Gastrocnemius medialis (tissue), 4 donors: ENCODE results near the gene EP400. TPM values are rescaled to one million over a fixed set of nuclear protein-coding genes. Genes with fewer than 3 reads are reported as not detected.

Experiments used
- ATAC-seq, 2 donors: fragments of 150-250 bp; one replicate each; pipeline ENCODE4 v1.9.1; 2016
- DNase-seq, 2 donors: peaks; one replicate each; pipeline ENCODE4 v3.0.0-alpha.2; 2019
- H3K27ac ChIP-seq, 4 donors: fragments of 200-600 bp; sonication (generic); 1 replicate in 1 of 4; 2 replicates in 3 of 4; pipeline ENCODE4 v1.5.1; 2016 to 2018; ENCODE audit warnings: mild to moderate bottlenecking in 2 of 4, moderate library complexity in 1 of 4
- H3K27me3 ChIP-seq, 3 donors: fragments of 200-600 bp; sonication (generic) in 2 of 3; 1 replicate in 1 of 3; 2 replicates in 2 of 3; pipeline versions ENCODE4 v1.5.1 to v1.6.0; 2016 to 2019; ENCODE audit warnings: mild to moderate bottlenecking in 1 of 3, moderate library complexity in 1 of 3
- H3K36me3 ChIP-seq, 2 donors: fragments of 200-600 bp; sonication (generic) in 1 of 2; one replicate each; pipeline ENCODE4 v1.5.1; 2017 to 2018
- H3K4me1 ChIP-seq, 2 donors: fragments of 200-600 bp; sonication (generic) in 1 of 2; one replicate each; pipeline ENCODE4 v1.5.1; 2016 to 2017; ENCODE audit warnings: mild to moderate bottlenecking in 2 of 2
- H3K4me3 ChIP-seq, 4 donors: fragments of 200-600 bp; sonication (generic) in 3 of 4; 1 replicate in 1 of 4; 2 replicates in 3 of 4; pipeline ENCODE4 v1.5.1; 2016 to 2019; ENCODE audit warnings: mild to moderate bottlenecking in 2 of 4
- H3K9me3 ChIP-seq, 3 donors: fragments of 200-600 bp; sonication (generic) in 2 of 3; 1 replicate in 1 of 3; 2 replicates in 2 of 3; pipeline ENCODE4 v1.5.1; 2016 to 2019
- POLR2A ChIP-seq, 2 donors: fragments of 450-650 bp; IDR thresholded peaks; one replicate each; pipeline ENCODE4 v1.6.1; 2017; ENCODE audit warnings: antibody characterized with exemption in 2 of 2, mild to moderate bottlenecking in 2 of 2, moderate library complexity in 2 of 2
- in situ Hi-C, 4 donors: fragments of 200-750 bp; cut with MboI; loops; one replicate each; pipeline versions ENCODE4 v1.15.0 to v1.8.0; 2017; ENCODE audit warnings: low sequenced_read_pairs in 4 of 4
- intact Hi-C: fragments of 100-400 bp; cut with DNase I; formaldehyde crosslinking; loops from one replicate; pipeline ENCODE4 v1.15.1; 2023; ENCODE audit warnings: low total_unique reads
- total RNA-seq, 4 donors: library from RNA; depleted of rRNA; stranded (reverse); fragments of >200 nt; gene quantifications; one replicate each; pipeline versions ENCODE4 v1.1.0 to v1.2.3, GENCODE V29; 2016
- TF ChIP-seq, protein P1 (sequence below), 5 experiments: fragments of 450-650 bp in 3 of 5; fragments of 200-600 bp in 2 of 5; sonication (generic) in 2 of 5; IDR thresholded peaks in 4 of 5; conservative IDR thresholded peaks in 1 of 5; 1 replicate in 4 of 5; 2 replicates in 1 of 5; pipeline ENCODE4 v1.5.1; 2016 to 2019; ENCODE audit warnings: antibody characterized with exemption in 5 of 5, mild to moderate bottlenecking in 3 of 5, moderate library complexity in 3 of 5

EP400 gene
- total RNA-seq, 4 donors from 2014 or later: 11.9 to 17.4 (median 15.0) TPM

DNA sequence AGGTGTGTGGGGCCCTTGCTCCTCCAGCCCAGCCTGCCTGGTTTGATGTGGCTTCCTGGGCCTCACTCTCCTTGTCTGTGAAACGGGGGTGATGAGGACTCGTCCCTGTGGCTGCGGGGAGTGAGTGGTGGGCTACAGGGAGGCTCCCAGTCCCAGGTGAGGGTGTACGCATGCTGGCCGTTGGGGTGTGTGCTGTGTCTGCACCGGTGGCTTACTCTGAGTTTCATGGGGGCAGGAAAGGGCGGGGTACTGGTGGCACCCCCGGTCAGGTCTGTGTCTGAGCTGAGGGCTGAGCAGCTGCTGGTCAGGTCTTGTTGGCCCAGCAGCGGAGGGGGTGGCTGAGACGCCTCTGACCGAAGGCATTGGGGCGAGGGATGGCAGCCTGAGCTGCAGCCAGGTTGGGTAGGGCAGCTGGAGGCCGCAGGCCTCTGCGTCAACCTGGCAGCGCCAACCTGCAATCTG lies 44.1 kb upstream of the EP400 start:
- Histone ChIP-seq H3K27me3 (no peaks in the 10 kb centered on the region), H3K9me3 (no peaks in the 10 kb centered on the region), H3K4me3 (no peak overlapping the region), H3K36me3 (peaks cover 0 to 32% of the 10 kb centered on the region in 2 donors), H3K27ac (peak overlapping the region in 1 of 4 donors; percentile 20), H3K4me1 (peaks cover 34 to 49% of the 10 kb centered on the region in 2 donors)
- no peak for ATAC-seq
- no peak for TF ChIP-seq POLR2A (IDR thresholded peaks at IDR 0.05)
- TF ChIP-seq, protein P1, sequence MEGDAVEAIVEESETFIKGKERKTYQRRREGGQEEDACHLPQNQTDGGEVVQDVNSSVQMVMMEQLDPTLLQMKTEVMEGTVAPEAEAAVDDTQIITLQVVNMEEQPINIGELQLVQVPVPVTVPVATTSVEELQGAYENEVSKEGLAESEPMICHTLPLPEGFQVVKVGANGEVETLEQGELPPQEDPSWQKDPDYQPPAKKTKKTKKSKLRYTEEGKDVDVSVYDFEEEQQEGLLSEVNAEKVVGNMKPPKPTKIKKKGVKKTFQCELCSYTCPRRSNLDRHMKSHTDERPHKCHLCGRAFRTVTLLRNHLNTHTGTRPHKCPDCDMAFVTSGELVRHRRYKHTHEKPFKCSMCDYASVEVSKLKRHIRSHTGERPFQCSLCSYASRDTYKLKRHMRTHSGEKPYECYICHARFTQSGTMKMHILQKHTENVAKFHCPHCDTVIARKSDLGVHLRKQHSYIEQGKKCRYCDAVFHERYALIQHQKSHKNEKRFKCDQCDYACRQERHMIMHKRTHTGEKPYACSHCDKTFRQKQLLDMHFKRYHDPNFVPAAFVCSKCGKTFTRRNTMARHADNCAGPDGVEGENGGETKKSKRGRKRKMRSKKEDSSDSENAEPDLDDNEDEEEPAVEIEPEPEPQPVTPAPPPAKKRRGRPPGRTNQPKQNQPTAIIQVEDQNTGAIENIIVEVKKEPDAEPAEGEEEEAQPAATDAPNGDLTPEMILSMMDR (IDR thresholded peaks at IDR 0.05 in 4 of 5, conservative IDR thresholded peaks at IDR 0.05 in 1 of 5): no peak
- in situ Hi-C loops: no loop called here
- no peak for DNase-seq
- intact Hi-C loops: no loop called here

DNA sequence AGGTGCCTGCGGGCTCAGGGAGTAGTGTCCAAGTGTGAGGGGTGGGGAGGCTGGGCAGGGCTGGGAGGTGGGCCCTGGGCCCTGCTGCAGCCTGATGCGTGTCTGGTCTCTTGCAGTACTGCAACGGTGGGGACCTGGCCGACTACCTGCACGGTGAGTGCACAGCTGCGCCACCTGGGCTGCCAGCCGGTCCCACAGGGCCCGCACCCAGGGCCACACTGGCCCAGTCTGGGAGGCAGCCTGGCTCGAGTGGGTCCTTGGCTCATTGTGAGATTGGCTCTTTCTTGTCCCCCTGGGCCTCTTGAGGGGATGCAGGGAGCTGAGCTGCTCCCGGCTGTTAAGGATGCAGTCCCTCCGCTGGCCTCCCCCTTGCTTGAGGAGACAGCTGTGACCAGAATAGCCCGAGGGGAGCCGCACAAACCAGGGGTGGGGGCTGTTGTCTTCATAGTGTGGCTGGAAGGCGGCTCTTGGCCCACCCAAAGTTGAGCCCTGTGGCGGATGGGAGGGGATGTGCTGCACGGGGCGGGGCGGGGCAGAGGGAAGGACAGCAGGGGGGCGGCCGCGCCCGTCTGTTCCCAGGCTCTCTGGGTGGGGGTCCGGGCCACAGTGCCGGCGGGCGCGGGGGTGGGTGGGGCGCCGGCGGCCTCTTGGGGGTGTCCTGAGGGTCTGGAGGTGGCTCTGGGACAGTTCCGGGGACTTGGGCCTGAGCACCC lies 42.2 kb upstream of the EP400 start:
- TF ChIP-seq, protein P1 (IDR thresholded peaks at IDR 0.05 in 4 of 5, conservative IDR thresholded peaks at IDR 0.05 in 1 of 5): no peak
- TF ChIP-seq POLR2A (IDR thresholded peaks at IDR 0.05): no peak
- no peak overlapping the region for H3K27ac ChIP-seq
- H3K9me3 ChIP-seq: no peaks in the 10 kb centered on the region
- H3K4me1 ChIP-seq: peaks cover 17 to 33% of the 10 kb centered on the region in 2 donors
- DNase-seq (no peak), ATAC-seq (no peak)
- no peaks in the 10 kb centered on the region for H3K27me3 ChIP-seq
- H3K4me3 ChIP-seq: no peak overlapping the region
- intact Hi-C loops (no loop called here), in situ Hi-C loops (no loop called here)
- peaks cover 0 to 50% of the 10 kb centered on the region in 2 donors for H3K36me3 ChIP-seq

DNA sequence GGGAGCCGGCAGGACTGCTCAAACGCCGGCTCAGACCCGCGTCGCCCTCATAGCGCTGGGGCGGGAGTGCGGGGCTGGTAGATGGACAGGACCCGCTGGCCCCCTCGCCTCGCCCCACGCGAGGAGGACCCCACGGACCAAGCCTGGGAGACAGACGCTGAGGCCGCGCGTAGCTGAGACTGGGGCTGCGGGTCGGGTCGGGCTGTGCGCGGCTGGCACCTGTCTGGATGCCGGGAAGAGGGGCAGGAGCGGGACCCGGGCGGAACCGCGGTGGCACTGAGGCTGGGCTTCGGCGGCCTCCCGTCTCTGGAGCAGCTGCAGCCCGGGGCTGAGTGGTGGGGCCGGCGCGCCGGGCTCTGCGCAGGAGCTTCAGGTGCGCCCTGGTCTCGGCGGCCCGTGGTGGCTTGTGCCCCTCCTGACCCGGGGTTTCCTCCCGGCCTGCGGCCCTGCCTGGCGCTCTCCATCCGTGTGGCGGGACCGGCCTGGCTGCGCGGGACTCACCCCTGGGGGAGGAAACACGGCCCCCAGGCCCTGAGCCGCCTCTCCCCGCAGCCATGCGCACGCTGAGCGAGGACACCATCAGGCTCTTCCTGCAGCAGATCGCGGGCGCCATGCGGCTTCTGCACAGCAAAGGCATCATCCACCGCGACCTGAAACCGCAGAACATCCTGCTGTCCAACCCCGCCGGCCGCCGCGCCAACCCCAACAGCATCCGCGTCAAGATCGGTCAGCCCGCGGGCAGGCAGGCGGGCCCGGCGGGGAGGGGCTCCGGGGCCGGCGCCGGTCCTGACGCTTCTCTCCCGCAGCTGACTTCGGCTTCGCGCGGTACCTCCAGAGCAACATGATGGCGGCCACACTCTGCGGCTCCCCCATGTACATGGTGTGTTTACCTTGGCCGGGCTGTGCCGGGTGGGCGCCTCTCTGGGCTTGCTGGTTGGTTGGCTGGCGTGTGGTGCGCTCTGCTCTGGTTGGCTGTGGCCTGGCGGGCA lies 41.4 kb upstream of the EP400 start:
- H3K9me3 ChIP-seq: no peaks in the 10 kb centered on the region
- H3K4me1 ChIP-seq: peaks cover 8 to 27% of the 10 kb centered on the region in 2 donors
- peaks cover 0 to 59% of the 10 kb centered on the region in 2 donors for H3K36me3 ChIP-seq
- no peak for DNase-seq
- no peak overlapping the region for H3K4me3 ChIP-seq
- ATAC-seq: no peak
- no peak overlapping the region for H3K27ac ChIP-seq
- intact Hi-C loops (no loop called here), in situ Hi-C loops (no loop called here)
- no peak for TF ChIP-seq POLR2A (IDR thresholded peaks at IDR 0.05)
- TF ChIP-seq, protein P1 (IDR thresholded peaks at IDR 0.05 in 4 of 5, conservative IDR thresholded peaks at IDR 0.05 in 1 of 5): no peak
- H3K27me3 ChIP-seq: no peaks in the 10 kb centered on the region

DNA sequence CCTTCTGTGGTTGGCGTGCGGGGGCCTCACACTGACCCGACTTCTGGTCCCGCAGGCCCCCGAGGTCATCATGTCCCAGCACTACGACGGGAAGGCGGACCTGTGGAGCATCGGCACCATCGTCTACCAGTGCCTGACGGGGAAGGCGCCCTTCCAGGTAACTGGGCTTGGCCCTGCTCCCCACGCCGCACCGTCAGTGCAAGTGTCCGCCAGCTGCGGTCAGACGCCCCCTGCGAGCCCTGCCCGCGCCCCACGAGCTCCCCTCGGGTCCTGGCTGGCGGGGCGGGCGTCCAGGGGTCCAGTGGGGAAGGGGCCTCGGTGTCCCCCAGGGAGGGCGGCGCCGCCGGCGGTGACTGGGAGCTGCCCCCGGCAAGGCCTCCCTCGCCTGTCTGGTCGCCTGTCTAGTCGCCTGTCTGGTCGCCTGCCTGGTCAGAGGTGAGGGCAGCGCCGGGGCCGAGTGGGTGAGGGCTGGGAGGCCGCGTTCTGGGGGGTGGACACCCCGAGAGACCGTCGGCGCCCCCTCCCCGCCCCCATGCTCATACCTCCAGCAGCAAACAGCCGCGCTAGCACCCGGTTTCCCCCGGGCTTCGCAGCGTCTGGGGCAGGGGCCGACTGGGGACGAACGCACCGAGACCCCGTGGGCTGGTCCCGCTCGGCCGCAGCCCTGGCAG lies 40.5 kb upstream of the EP400 start:
- TF ChIP-seq, protein P1 (IDR thresholded peaks at IDR 0.05 in 4 of 5, conservative IDR thresholded peaks at IDR 0.05 in 1 of 5): no peak
- TF ChIP-seq POLR2A (IDR thresholded peaks at IDR 0.05): no peak
- no peak for DNase-seq

More for the DNA sequence above, 40.5 kb upstream of the EP400 start:
- intact Hi-C loops (no loop called here), in situ Hi-C loops (no loop called here)
- H3K4me1 ChIP-seq: peaks cover 3 to 19% of the 10 kb centered on the region in 2 donors
- no peak overlapping the region for H3K27ac ChIP-seq
- no peak for ATAC-seq
- peaks cover 0 to 66% of the 10 kb centered on the region in 2 donors for H3K36me3 ChIP-seq
- H3K9me3 ChIP-seq: no peaks in the 10 kb centered on the region
- no peak overlapping the region for H3K4me3 ChIP-seq
- H3K27me3 ChIP-seq: no peaks in the 10 kb centered on the region
